IgD-negative memory B cell (primary cell): ENCODE data around the gene SLC2A4. TPM values are rescaled to one million over a fixed set of nuclear protein-coding genes. Genes with fewer than 3 reads are reported as not detected.

Source experiments
- H3K27ac Mint-ChIP-seq, 3 donors: one replicate each; pipeline ENCODE4 v1.8.0; 2020 to 2022; ENCODE audit warnings: mild to moderate bottlenecking in 3 of 3, mixed read lengths in 3 of 3, moderate library complexity in 1 of 3
- H3K27me3 Mint-ChIP-seq: one replicate; pipeline ENCODE4 v1.8.0; 2021; ENCODE audit warnings: mixed read lengths
- H3K36me3 Mint-ChIP-seq: one replicate; pipeline ENCODE4 v1.8.0; 2020; ENCODE audit warnings: mild to moderate bottlenecking, mixed read lengths
- H3K4me1 Mint-ChIP-seq, 3 donors: one replicate each; pipeline ENCODE4 v1.8.0; 2020 to 2022; ENCODE audit warnings: mixed read lengths in 3 of 3, mild to moderate bottlenecking in 1 of 3
- H3K4me3 Mint-ChIP-seq, 4 donors: one replicate each; pipeline ENCODE4 v1.8.0; 2020 to 2022; ENCODE audit warnings: mild to moderate bottlenecking in 4 of 4, mixed read lengths in 4 of 4, moderate library complexity in 3 of 4
- H3K9me3 Mint-ChIP-seq, 3 donors: one replicate each; pipeline ENCODE4 v1.8.0; 2020 to 2021; ENCODE audit warnings: mixed read lengths in 3 of 3, mild to moderate bottlenecking in 1 of 3
- polyA plus RNA-seq: library from polyadenylated mRNA; unstranded; fragments of 300-500 nt; fragmentation: Illumina TruSeq; gene quantifications from one replicate; pipeline ENCODE4 v1.2.3, GENCODE V29; 2021

The SLC2A4 gene
- polyA plus RNA-seq = not detected

DNA sequence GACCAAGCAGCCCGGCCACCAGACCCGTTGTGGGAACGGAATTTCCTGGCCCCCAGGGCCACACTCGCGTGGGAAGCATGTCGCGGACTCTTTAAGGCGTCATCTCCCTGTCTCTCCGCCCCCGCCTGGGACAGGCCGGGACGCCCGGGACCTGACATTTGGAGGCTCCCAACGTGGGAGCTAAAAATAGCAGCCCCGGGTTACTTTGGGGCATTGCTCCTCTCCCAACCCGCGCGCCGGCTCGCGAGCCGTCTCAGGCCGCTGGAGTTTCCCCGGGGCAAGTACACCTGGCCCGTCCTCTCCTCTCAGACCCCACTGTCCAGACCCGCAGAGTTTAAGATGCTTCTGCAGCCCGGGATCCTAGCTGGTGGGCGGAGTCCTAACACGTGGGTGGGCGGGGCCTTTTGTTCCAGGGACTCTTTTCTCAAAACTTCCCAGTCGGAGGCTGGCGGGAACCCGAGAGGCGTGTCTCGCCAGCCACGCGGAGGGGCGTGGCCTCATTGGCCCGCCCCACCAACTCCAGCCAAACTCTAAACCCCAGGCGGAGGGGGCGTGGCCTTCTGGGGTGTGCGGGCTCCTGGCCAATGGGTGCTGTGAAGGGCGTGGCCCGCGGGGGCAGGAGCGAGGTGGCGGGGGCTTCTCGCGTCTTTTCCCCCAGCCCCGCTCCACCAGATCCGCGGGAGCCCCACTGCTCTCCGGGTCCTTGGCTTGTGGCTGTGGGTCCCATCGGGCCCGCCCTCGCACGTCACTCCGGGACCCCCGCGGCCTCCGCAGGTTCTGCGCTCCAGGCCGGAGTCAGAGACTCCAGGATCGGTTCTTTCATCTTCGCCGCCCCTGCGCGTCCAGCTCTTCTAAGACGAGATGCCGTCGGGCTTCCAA, at the start of gene SLC2A4:
SLC2A4 (plus strand) TSS at position 645 of the 879 bp plus-strand sequence; CDS start at position 862, 217 bp downstream.
- Mint-ChIP-seq H3K36me3 (no peaks in the 10 kb centered on the region), H3K4me3 (peak within 1 kb of the TSS; percentile 69 to 95 (median 88)), H3K27ac (peak within 1 kb of the TSS in 2 of 3 donors; percentile 53 to 83), H3K4me1 (peaks cover 9 to 11% (median 9%) of the 10 kb centered on the region in 3 donors), H3K27me3 (peaks cover 26% of the 10 kb centered on the region), H3K9me3 (peaks cover 0 to 1% (median 0%) of the 10 kb centered on the region in 3 donors)

DNA sequence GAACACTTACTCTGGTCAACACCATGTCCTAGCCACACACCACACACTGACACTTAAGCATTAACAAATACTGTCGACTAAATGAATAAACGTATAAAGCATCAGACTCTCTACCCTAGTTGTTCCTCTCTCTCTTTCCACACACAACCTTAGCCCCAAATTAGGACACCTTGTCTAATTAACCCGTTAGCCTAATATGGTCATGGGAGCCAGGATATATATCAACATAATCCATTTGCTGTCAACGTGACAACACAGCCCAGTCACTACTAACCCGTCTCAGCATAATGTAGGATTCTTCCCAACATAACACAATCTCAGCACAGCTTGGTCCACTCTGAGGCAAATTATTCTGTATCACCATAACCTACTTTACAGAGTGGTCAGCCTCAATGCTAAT, 49.4 kb upstream of the SLC2A4 start:
- no peaks in the 10 kb centered on the region for H3K27me3 Mint-ChIP-seq
- no peaks in the 10 kb centered on the region for H3K9me3 Mint-ChIP-seq
- peak overlapping the region; percentile 21 to 79 (median 60) for H3K4me3 Mint-ChIP-seq
- peaks cover 24 to 29% (median 26%) of the 10 kb centered on the region in 3 donors for H3K4me1 Mint-ChIP-seq
- peak overlapping the region in 1 of 3 donors; percentile 11 for H3K27ac Mint-ChIP-seq
- peaks cover 6% of the 10 kb centered on the region for H3K36me3 Mint-ChIP-seq

DNA sequence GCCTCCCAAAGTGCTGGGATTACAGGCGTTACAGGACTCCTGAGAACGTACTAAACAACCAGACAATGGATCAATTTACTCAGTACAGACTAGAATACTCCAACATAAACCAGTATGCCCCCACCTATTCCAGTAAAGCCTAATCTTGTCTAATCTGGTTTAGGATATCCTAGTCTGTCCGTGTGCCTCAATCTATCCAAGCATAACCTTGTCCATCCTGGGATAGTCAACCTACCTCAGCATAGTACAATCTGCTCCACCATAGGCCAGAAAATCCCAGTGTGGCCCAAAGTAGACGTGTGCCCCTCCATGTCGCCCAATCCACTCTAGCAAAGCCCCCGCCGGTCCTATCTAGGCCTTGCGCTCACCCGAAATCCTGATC, 47.8 kb upstream of the SLC2A4 start:
- H3K9me3 Mint-ChIP-seq = no peaks in the 10 kb centered on the region
- H3K36me3 Mint-ChIP-seq = peaks cover 6% of the 10 kb centered on the region
- peak overlapping the region; percentile 92 to 97 (median 95) for H3K27ac Mint-ChIP-seq
- peak overlapping the region; percentile 87 to 96 (median 91) for H3K4me3 Mint-ChIP-seq
- peaks cover 25 to 30% (median 28%) of the 10 kb centered on the region in 3 donors for H3K4me1 Mint-ChIP-seq
- no peaks in the 10 kb centered on the region for H3K27me3 Mint-ChIP-seq

DNA sequence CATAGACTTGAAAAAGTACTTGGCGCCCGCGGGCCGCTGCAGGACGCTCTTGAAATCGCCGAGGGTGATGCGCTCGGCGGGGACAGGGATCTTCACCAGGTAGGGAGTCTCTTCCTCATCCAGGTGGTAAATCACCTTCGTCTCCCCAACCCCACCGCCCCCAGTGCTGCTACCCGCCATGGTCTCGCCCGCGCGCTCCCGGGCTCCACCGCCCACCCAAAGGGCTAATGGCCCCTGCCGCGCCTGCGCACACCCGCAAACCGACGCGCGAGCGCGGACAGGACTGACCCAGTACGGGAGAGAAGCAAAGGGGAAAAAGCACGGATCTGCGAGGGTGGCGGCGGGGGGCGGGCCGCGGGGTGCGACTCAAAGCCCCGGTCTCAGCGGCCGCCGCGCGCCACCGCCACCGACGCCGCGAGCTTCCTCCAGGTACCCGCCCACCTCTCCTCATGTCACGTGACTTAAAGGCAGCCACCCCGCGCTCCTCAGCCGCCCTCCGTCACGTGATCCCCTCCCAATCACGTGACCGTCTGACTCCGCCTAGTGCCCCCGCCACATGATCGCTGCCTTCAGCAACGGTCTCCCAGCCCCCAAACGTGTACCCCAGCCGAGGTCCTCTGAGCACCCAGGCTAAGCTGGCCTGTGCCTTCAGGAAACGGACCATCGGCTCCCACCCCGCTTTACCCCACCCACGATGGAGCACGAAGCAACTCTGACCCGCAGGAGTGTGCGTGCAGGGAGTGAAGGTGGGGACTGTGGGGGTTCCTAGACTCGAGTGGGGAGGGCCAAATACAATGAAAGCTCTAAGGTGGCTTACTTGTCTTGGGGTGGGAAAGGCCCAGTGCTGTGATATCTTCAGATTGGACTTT, 47.2 kb upstream of the SLC2A4 start, which contains the start of gene DVL2:
DVL2 (minus strand) TSS at position 435 of the 869 bp plus-strand sequence; CDS start at position 180, 255 bp downstream.
- peaks cover 4% of the 10 kb centered on the region for H3K36me3 Mint-ChIP-seq
- peak within 1 kb of the TSS; percentile 87 to 96 (median 91) for H3K4me3 Mint-ChIP-seq
- no peaks in the 10 kb centered on the region for H3K9me3 Mint-ChIP-seq
- H3K27me3 Mint-ChIP-seq = no peaks in the 10 kb centered on the region
- H3K27ac Mint-ChIP-seq = peak within 1 kb of the TSS; percentile 92 to 97 (median 95)
- H3K4me1 Mint-ChIP-seq = peaks cover 25 to 30% (median 28%) of the 10 kb centered on the region in 3 donors

DNA sequence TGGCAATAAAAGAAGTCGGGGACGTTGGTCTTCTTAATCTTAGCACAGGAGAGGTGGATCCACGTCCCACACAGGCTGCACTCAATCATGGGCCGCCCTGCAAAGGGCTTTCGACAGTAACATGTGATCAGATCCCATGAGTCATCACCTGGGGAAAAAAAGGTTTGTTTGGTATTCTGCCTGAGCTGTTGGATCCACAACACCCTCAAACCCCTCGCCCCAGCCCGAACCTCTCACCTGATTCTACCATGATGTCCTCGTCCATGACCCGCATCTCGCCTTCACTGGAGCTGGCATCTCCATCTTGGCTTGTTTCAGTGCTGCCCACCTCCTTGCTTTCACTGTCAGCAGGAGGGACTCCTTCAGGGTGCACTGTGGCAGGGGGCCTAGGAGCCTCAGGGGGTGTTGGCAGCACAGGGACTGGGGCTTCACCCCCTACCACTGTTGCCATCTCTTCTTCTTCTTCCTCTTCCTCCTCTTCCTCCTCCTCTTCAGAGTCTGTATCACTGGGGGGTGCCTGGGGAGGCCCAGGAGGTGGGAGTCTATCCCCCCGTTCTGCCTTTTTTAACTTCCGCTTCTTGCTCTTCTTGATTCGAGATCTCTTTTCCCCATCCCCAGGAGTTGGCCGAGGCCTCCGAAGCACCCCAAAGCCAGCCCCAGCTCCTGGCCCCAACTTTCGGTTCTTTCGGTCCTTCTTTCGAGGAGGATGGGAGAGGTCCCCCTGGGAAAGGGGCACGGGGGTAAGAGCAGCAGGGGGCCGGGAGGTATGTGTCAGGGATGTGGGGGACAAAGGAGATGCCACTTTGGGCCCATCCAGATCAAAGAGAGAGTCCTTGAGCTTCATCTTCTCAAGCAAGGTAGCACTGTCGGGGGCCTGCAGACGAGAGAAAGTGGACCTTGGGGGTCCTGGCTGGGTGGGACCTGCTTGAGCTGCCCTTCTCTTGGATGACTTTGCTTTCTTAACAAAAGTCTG, 45.5 kb upstream of the SLC2A4 start:
- H3K36me3 Mint-ChIP-seq = peaks cover 8% of the 10 kb centered on the region
- H3K4me3 Mint-ChIP-seq = peak overlapping the region; percentile 27 to 89 (median 82)
- H3K27ac Mint-ChIP-seq = peak overlapping the region in 1 of 3 donors; percentile 97
- H3K9me3 Mint-ChIP-seq = no peaks in the 10 kb centered on the region
- H3K27me3 Mint-ChIP-seq = no peaks in the 10 kb centered on the region
- H3K4me1 Mint-ChIP-seq = peaks cover 34 to 43% (median 40%) of the 10 kb centered on the region in 3 donors

DNA sequence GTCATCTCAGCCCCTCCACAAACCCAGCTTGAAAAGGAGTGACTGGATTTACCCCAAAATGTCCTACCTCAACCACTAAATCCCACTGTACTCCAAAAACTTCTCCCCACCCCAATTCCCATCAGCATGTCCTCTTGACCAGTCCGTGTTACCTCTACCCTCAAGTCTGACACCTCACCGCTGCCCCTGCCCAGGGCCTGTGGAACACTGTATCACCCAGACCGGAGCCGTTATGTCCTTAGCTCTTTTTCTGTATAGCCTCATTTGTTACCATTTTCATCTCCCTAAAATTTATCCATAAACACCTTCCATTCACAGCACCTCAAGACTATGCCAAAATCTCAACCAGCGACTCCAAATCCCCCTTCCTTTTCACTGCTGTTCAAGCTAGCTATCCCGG, 44.7 kb upstream of the SLC2A4 start:
- H3K36me3 Mint-ChIP-seq = peaks cover 8% of the 10 kb centered on the region
- H3K27ac Mint-ChIP-seq = peak overlapping the region; percentile 78 to 97 (median 87)
- H3K27me3 Mint-ChIP-seq = no peaks in the 10 kb centered on the region
- peak overlapping the region; percentile 19 to 98 (median 92) for H3K4me3 Mint-ChIP-seq
- H3K4me1 Mint-ChIP-seq = peaks cover 40 to 51% (median 42%) of the 10 kb centered on the region in 3 donors
- no peaks in the 10 kb centered on the region for H3K9me3 Mint-ChIP-seq

DNA sequence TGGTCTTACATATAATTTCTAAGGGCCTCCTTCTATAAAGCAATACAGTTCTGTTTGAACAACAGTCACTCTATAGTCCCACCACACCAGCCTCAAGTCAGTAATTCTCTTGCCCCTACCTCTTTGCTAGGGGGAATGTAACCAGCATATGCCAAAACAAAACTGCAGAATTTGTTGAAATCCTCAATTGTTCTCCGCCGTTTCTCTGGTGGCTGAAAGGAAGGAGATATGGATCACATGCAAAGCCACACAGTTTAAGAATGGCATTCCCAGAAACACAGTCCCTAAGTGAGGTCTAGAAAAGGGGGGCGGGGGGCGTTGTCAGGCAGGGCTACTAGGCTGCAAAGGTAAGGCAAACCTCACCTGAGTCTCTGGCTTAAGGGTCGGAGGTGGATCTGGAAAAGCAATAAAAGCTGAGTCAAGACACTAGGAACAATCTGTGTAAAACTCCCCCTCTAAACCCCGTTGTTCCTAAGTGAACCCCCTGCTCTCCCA, 44.2 kb upstream of the SLC2A4 start:
- peak overlapping the region; percentile 87 to 98 (median 97) for H3K4me3 Mint-ChIP-seq
- no peaks in the 10 kb centered on the region for H3K9me3 Mint-ChIP-seq
- H3K27me3 Mint-ChIP-seq = no peaks in the 10 kb centered on the region
- peaks cover 40 to 47% (median 42%) of the 10 kb centered on the region in 3 donors for H3K4me1 Mint-ChIP-seq
- peak overlapping the region; percentile 84 to 97 (median 87) for H3K27ac Mint-ChIP-seq
- peaks cover 8% of the 10 kb centered on the region for H3K36me3 Mint-ChIP-seq

DNA sequence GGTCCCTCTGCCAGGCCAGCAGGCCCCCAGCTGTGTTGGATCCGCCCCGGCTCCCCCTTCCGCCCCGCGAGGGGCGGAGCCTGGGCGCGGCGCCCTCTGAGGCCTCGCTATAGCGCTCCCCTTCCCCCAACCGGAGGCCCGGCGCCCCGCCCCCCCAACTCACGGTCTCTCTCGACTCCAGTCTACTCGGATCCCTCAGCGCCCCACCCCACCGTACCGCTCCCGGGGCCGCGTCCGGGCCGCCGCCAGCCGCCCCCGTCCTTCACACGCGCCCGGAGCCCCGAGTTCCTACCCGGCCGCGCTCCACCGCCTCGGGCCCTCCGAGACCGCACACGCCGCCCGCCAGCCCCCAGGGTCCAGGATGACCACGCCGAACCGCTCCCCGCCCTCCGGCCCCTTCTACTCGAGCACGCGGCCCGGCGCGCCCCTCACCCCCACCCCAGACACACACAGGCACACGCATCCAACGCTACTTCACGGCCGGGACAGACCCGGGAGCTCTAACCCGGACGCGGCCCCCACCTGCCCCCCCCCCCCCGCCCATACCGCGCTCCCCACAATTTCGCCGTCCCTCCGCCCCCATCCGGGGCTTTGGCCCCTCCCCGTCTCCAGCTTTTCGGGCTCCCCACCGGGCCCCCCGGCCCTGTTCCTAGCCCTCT, 43.6 kb upstream of the SLC2A4 start:
- peaks cover 8% of the 10 kb centered on the region for H3K36me3 Mint-ChIP-seq
- H3K27me3 Mint-ChIP-seq = no peaks in the 10 kb centered on the region
- H3K4me3 Mint-ChIP-seq = peak overlapping the region; percentile 87 to 98 (median 97)
- H3K27ac Mint-ChIP-seq = peak overlapping the region; percentile 84 to 97 (median 87)
- H3K4me1 Mint-ChIP-seq = peaks cover 39 to 47% (median 45%) of the 10 kb centered on the region in 3 donors
- H3K9me3 Mint-ChIP-seq = no peaks in the 10 kb centered on the region

DNA sequence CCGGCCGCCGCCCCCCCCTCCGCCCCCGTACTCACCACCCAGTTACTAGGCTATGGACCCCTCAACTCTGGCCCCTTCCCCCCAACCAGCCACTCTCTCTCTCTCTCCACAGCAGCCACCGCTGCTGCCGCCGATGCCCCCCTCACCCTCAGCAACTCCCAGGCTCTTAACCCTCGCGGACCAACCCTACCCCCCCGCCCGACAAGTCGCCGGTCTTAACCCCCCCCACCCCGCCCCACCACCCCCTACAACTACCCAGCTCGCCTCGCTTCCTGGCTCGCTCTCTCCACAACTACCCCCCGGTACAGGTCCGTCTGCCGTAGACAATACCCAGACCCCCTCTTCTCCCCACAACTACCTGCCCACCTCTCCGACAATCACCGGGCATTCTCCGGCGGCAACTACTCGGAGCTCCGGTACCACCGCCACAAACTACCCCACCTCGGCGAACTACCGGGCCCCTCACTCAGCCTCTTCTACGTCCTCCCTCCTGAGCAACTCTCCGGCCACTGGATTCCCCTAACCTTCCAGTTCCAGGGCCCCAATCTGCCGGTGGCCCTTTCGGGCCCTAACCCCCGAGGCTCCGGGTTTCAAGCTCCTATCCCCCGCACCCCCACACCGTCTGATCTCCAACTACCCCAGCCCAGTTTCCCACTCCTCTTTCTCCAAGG, 43.0 kb upstream of the SLC2A4 start:
- Mint-ChIP-seq H3K27ac (peak overlapping the region; percentile 87 to 97 (median 96)), H3K4me3 (peak overlapping the region; percentile 87 to 98 (median 97)), H3K4me1 (peaks cover 38 to 47% (median 39%) of the 10 kb centered on the region in 3 donors), H3K27me3 (no peaks in the 10 kb centered on the region), H3K36me3 (peaks cover 8% of the 10 kb centered on the region), H3K9me3 (no peaks in the 10 kb centered on the region)

DNA sequence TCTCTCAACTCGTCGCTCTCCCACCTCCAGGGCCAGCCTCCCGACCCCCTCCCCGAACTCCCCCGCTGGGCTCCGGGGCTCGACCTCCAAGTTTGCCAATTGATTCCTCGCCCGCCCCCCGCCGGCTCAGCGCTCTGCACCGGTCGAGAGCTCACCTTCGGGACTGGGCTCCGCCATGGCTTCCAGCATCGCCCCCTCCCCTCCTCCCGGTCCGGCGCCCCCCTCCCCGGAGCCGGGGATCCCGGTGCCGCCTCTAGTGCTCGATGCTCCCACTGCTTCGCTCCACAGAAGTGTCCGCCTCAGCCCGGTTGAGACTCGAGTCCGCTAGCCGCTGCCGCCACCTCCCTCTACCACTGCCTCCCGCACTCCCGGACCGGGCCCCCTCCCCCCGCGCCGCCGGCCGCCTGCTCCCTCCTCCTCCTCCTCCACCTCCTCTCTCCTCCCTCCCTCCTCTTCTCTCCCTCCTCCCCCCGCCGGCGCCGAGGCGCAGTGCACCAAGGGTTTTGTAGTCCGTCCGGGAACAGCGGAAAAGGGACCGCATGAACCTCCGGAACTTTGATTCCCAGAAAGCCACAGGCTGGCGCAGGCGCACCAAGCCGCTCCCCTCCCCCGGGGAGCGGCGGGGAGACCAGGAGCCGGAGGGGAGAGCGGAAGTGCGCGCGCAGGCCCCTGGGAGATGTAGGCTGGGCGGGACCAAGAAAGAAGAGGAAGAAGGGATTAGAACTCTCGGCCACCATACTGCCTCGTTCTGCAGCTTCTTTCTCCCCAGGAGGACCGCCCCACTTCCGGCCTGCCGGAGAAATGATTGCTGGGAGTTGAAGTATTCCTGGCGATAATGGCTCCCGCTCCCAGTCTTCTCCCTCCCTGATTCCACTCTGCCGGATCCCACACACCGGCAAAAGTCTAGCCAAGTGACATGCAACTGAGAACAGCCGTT, 42.2 kb upstream of the SLC2A4 start, which contains the start of gene PHF23:
PHF23 (minus strand) TSS at position 367 of the 937 bp plus-strand sequence; CDS start at position 189, 178 bp downstream.
- H3K9me3 Mint-ChIP-seq = no peaks in the 10 kb centered on the region
- H3K36me3 Mint-ChIP-seq = peaks cover 8% of the 10 kb centered on the region
- peaks cover 35 to 44% (median 35%) of the 10 kb centered on the region in 3 donors for H3K4me1 Mint-ChIP-seq
- peak within 1 kb of the TSS; percentile 87 to 97 (median 96) for H3K27ac Mint-ChIP-seq
- peak within 1 kb of the TSS; percentile 87 to 98 (median 97) for H3K4me3 Mint-ChIP-seq
- H3K27me3 Mint-ChIP-seq = no peaks in the 10 kb centered on the region

DNA sequence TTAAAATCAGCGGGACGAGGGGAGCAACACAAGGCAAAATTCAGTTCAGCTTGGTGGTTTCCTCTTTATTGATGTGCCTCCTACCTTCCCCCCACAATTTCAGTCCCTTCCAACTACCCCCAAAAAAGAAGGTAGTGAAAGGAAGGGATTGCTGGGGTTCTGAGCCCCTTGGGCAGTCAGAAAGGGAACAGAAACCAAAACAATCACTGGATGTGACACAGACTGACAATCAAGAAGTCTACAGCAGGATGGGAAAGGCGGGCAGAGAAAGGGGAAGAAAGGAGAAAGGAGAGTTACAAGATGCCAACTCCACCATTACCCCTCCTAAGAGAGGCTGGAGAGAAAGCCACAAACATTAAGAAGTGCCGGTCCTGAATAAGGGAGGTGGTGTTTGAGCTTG, 41.1 kb upstream of the SLC2A4 start:
- H3K4me3 Mint-ChIP-seq = peak overlapping the region; percentile 87 to 98 (median 97)
- H3K4me1 Mint-ChIP-seq = peaks cover 26 to 38% (median 32%) of the 10 kb centered on the region in 3 donors
- peak overlapping the region; percentile 87 to 97 (median 96) for H3K27ac Mint-ChIP-seq
- peaks cover 8% of the 10 kb centered on the region for H3K36me3 Mint-ChIP-seq
- H3K9me3 Mint-ChIP-seq = no peaks in the 10 kb centered on the region
- H3K27me3 Mint-ChIP-seq = no peaks in the 10 kb centered on the region
